ENCODE data around the gene ZIK1. TPM values are rescaled to one million over a fixed set of nuclear protein-coding genes. Genes with fewer than 3 reads are reported as not detected.

The ZIK1 gene
- total RNA-seq, 4 donors from 2014 or later, result 0.54 to 6.6 (median 1.9) TPM

GRCh38 chr19:57566396-57567265 is 17.3 kb upstream of the ZIK1 start:
- Histone ChIP-seq H3K9me3 (peaks cover 0 to 78% (median 24%) of the 10 kb centered on the region in 4 donors), H3K4me1 (no peaks in the 10 kb centered on the region), H3K27ac (no peak overlapping the region), H3K36me3 (no peaks in the 10 kb centered on the region), H3K4me3 (no peak overlapping the region), H3K27me3 (no peaks in the 10 kb centered on the region)
- no peak for DNase-seq
- no peak for TF ChIP-seq POLR2A (IDR thresholded peaks at IDR 0.05)
- no peak for TF ChIP-seq CTCF (IDR thresholded peaks at IDR 0.05)

- Histone ChIP-seq H3K36me3 (peaks cover 0 to 37% (median 0%) of the 10 kb centered on the region in 3 donors), H3K9me3 (peaks cover 0 to 95% (median 35%) of the 10 kb centered on the region in 4 donors)
- TF ChIP-seq CTCF (IDR thresholded peaks at IDR 0.05), result no peak
- no peak for TF ChIP-seq POLR2A (IDR thresholded peaks at IDR 0.05)
Measured at GRCh38 chr19:57570707-57571106, 13.2 kb upstream of the ZIK1 start.

DNA sequence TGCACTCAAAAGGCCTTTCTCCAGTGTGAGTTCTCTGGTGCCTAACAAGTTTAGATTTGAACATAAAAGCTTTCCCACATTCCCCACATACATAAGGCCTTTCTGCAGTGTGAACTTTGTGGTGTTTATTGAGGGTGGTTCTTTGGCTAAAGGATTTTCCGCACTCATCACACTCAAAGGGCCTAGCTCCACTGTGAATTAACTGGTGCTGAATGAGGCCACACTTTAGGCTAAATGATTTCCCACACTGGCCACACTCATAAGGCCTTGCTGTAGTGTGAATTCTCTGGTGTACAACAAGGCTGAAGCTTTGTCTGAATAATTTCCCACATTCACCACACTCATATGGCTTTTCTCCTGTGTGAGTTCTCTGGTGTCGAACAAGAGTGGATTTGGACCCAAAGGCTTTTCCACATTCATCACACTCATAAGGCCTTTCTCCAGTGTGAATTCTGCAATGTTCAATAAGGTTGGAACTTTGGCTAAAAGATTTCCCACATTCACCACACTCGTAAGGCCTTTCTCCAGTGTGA is 11.5 kb upstream of the ZIK1 start:
- TF ChIP-seq POLR2A (IDR thresholded peaks at IDR 0.05) (no peak), CTCF (IDR thresholded peaks at IDR 0.05) (no peak)
- DNase-seq, result no peak
- Histone ChIP-seq H3K27me3 (no peaks in the 10 kb centered on the region), H3K27ac (no peak overlapping the region), H3K36me3 (peaks cover 0 to 49% (median 0%) of the 10 kb centered on the region in 3 donors), H3K9me3 (peaks cover 0 to 90% (median 32%) of the 10 kb centered on the region in 4 donors), H3K4me3 (no peak overlapping the region), H3K4me1 (no peaks in the 10 kb centered on the region)

More at GRCh38 chr19:57570707-57571106, 13.2 kb upstream of the ZIK1 start:
- Histone ChIP-seq H3K4me3 (no peak overlapping the region), H3K27me3 (no peaks in the 10 kb centered on the region), H3K4me1 (no peaks in the 10 kb centered on the region), H3K27ac (no peak overlapping the region)
- no peak for DNase-seq

- H3K36me3 ChIP-seq, result peaks cover 0 to 49% (median 0%) of the 10 kb centered on the region in 3 donors
- H3K4me1 ChIP-seq, result peaks cover 0 to 4% (median 0%) of the 10 kb centered on the region in 4 donors
- no peak overlapping the region for H3K27ac ChIP-seq
- H3K27me3 ChIP-seq, result no peaks in the 10 kb centered on the region
- peaks cover 0 to 53% (median 21%) of the 10 kb centered on the region in 4 donors for H3K9me3 ChIP-seq
- DNase-seq, result no peak
- H3K4me3 ChIP-seq, result no peak overlapping the region
- no peak for TF ChIP-seq POLR2A (IDR thresholded peaks at IDR 0.05)
- no peak for TF ChIP-seq CTCF (IDR thresholded peaks at IDR 0.05)
Measured at GRCh38 chr19:57576661-57577060, 7.3 kb upstream of the ZIK1 start.

GRCh38 chr19:57578487-57579205 is 5.3 kb upstream of the ZIK1 start, which contains the start of gene ZNF416:
Gene ZNF416, minus strand, starts transcription at chr19:57578911. Its CDS starts 207 bp downstream, at chr19:57578704.
- H3K9me3 ChIP-seq, result peaks cover 0 to 40% (median 16%) of the 10 kb centered on the region in 4 donors
- peak within 1 kb of the TSS; percentile 40 to 84 (median 60) for H3K27ac ChIP-seq
- H3K36me3 ChIP-seq, result peaks cover 0 to 32% (median 0%) of the 10 kb centered on the region in 3 donors
- H3K4me1 ChIP-seq, result peaks cover 0 to 11% (median 7%) of the 10 kb centered on the region in 4 donors
- DNase-seq, result peak; percentile 93 to 99 (median 98)
- no peaks in the 10 kb centered on the region for H3K27me3 ChIP-seq
- H3K4me3 ChIP-seq, result peak within 1 kb of the TSS; percentile 71 to 93 (median 90)
- TF ChIP-seq POLR2A (IDR thresholded peaks at IDR 0.05), result no peak
- peak in 3 of 6 experiments; percentile 6 to 35 (median 28) for TF ChIP-seq CTCF (IDR thresholded peaks at IDR 0.05)

All from Peyer's patch (tissue), 4 donors.